Measurements from ENCODE around the gene C17orf67.

C17orf67 gene

DNA sequence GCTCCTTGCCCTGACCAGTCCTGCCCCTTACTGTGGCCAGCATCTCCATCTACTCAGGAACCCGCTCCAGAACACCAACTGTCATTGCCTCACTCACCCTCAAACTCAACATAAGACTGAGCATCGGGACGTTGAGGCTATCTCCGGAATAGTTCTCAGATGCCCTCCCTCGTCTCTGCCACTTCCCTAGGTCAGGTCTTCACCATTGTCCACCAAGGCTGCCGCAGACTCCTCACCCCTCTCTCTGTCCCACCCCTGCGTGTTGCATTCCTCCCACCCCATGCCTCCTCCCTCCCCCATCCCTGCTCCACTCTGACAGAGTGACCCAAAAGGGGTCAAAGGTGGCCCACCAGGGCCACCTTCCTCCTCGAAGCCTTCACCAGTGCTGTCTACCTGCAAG is 37.2 kb downstream of the C17orf67 start:
- Histone ChIP-seq H3K36me3 (ENCODE audit: control insufficient read depth, insufficient read depth, low read length) (no peaks in the 10 kb centered on the region), H3K27me3 (replicated peaks; ENCODE audit: control insufficient read depth, insufficient read depth, low read length) (no peaks in the 10 kb centered on the region), H3K4me3 (replicated peaks; ENCODE audit: low read depth, low read length) (no peak overlapping the region)
- TF ChIP-seq, protein P1, sequence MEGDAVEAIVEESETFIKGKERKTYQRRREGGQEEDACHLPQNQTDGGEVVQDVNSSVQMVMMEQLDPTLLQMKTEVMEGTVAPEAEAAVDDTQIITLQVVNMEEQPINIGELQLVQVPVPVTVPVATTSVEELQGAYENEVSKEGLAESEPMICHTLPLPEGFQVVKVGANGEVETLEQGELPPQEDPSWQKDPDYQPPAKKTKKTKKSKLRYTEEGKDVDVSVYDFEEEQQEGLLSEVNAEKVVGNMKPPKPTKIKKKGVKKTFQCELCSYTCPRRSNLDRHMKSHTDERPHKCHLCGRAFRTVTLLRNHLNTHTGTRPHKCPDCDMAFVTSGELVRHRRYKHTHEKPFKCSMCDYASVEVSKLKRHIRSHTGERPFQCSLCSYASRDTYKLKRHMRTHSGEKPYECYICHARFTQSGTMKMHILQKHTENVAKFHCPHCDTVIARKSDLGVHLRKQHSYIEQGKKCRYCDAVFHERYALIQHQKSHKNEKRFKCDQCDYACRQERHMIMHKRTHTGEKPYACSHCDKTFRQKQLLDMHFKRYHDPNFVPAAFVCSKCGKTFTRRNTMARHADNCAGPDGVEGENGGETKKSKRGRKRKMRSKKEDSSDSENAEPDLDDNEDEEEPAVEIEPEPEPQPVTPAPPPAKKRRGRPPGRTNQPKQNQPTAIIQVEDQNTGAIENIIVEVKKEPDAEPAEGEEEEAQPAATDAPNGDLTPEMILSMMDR (IDR thresholded peaks at IDR 0.05; ENCODE audit: insufficient read depth, low read length, poor library complexity, severe bottlenecking), result no peak
- DNase-seq (ENCODE audit: extremely low read depth, insufficient read length), result no peak

DNA sequence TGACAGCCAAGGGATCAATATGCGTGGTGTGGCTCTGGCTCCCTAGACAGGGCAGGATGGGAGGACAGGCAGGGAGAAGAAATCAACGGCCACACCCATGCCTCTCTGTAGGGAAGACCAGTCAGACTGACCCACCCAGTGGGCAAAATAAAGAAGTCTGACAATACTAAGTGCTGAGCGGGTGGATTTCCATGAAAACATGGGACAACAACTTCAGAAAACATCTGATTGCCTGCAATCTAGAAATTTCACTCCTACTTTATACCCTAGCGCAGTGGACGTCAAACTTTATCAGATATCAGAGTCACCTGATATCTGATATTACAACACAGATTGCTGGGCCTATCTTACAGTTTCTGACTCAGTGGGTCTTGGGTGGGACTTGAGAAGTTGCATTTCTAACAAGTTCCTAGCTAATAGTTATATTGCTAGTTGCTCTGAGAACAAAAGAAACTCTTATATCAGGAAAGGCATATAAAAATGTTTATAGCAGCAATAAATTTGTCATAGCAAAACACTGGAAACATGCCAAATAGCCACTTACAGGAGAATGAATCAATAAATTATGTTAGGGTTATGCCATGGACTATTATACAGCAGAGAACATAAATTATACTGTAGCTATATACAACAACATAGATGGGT is 38.4 kb downstream of the C17orf67 start:
- TF ChIP-seq, protein P1 (IDR thresholded peaks at IDR 0.05; ENCODE audit: insufficient read depth, low read length, poor library complexity, severe bottlenecking), result no peak
- DNase-seq (ENCODE audit: extremely low read depth, insufficient read length), result no peak
- H3K27me3 ChIP-seq (replicated peaks; ENCODE audit: control insufficient read depth, insufficient read depth, low read length), result no peaks in the 10 kb centered on the region
- H3K4me3 ChIP-seq (replicated peaks; ENCODE audit: low read depth, low read length), result no peak overlapping the region
- H3K36me3 ChIP-seq (ENCODE audit: control insufficient read depth, insufficient read depth, low read length), result no peaks in the 10 kb centered on the region

DNA sequence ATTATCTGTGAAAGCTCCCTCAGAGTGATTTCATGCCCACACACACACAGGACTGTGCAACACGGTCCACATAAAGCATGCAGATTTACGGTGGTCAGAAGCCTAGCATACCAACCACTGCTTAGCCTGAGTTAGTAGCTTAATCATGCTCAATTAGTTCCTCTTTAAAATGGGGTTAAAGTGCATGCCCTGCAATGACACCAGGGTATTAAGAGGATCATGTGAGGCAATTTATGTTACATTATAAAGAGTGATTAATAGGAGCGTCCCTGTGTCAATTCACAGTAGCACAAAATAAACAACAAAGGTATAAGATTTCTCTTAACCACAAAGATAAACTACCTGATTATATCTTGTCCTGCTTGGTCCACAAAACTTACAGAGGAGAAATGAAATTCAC is 39.8 kb downstream of the C17orf67 start:
- no peak overlapping the region for H3K4me3 ChIP-seq (replicated peaks; ENCODE audit: low read depth, low read length)
- no peak for DNase-seq (ENCODE audit: extremely low read depth, insufficient read length)
- TF ChIP-seq, protein P1 (IDR thresholded peaks at IDR 0.05; ENCODE audit: insufficient read depth, low read length, poor library complexity, severe bottlenecking), result no peak

DNA sequence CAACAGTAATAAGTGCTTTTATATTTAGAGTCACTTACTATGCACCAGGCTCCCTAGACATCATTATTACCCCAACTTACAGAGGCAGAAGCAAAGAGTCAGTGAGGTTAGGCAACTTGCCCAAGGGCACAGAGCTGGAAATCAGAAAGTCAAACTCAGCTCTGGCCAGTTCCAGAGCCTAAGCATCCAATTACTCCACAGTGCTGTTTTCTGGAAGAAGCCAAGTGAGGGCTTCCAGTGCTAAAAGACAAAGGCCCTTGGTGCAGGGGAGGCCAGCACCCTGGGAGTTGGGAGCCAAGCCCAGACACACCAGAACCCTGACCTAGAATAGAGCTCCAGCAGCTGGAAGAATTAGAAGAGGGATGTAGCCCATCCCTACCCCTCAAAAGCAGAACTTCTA is 40.2 kb downstream of the C17orf67 start:
- no peaks in the 10 kb centered on the region for H3K27me3 ChIP-seq (replicated peaks; ENCODE audit: control insufficient read depth, insufficient read depth, low read length)
- TF ChIP-seq, protein P1 (IDR thresholded peaks at IDR 0.05; ENCODE audit: insufficient read depth, low read length, poor library complexity, severe bottlenecking), result no peak

More for the DNA sequence above, 39.8 kb downstream of the C17orf67 start:
- H3K27me3 ChIP-seq (replicated peaks; ENCODE audit: control insufficient read depth, insufficient read depth, low read length), result no peaks in the 10 kb centered on the region
- no peaks in the 10 kb centered on the region for H3K36me3 ChIP-seq (ENCODE audit: control insufficient read depth, insufficient read depth, low read length)

DNA sequence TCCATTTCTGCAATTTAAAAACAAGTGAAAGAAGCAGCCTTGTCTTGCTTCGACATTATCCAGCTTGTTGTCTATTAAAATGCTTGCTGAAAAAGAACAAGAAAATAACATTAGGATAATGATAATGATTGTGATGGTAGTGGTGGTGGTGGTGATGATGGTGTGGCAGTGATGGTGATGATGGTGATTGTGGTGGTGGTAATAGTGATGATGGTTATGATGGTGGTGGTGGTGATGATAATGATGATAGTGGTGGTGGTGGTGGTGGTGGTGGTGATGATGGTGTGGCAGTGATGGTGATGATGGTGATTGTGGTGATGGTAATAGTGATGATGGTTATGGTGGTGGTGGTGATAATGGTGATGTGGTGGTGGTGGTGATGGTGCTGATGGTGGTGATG is 41.5 kb downstream of the C17orf67 start:
- Histone ChIP-seq H3K4me3 (replicated peaks; ENCODE audit: low read depth, low read length) (no peak overlapping the region), H3K27me3 (replicated peaks; ENCODE audit: control insufficient read depth, insufficient read depth, low read length) (no peaks in the 10 kb centered on the region), H3K36me3 (ENCODE audit: control insufficient read depth, insufficient read depth, low read length) (no peaks in the 10 kb centered on the region)
- DNase-seq (ENCODE audit: extremely low read depth, insufficient read length), result no peak
- TF ChIP-seq, protein P1 (IDR thresholded peaks at IDR 0.05; ENCODE audit: insufficient read depth, low read length, poor library complexity, severe bottlenecking), result no peak

More for the DNA sequence above, 40.2 kb downstream of the C17orf67 start:
- DNase-seq (ENCODE audit: extremely low read depth, insufficient read length), result no peak
- H3K36me3 ChIP-seq (ENCODE audit: control insufficient read depth, insufficient read depth, low read length), result no peaks in the 10 kb centered on the region
- no peak overlapping the region for H3K4me3 ChIP-seq (replicated peaks; ENCODE audit: low read depth, low read length)

All from GM06990 (cell line).